ENCODE measurements around the gene CCDC33. TPM values are rescaled to one million over a fixed set of nuclear protein-coding genes. Genes with fewer than 3 reads are reported as not detected.

The CCDC33 gene
- total RNA-seq, 4 donors from 2014 or later = 0.40 TPM; not detected in 3

GRCh38 chr15:74343127-74343796, 107.1 kb downstream of the CCDC33 start:
- no peaks in the 10 kb centered on the region for H3K9me3 ChIP-seq

DNA sequence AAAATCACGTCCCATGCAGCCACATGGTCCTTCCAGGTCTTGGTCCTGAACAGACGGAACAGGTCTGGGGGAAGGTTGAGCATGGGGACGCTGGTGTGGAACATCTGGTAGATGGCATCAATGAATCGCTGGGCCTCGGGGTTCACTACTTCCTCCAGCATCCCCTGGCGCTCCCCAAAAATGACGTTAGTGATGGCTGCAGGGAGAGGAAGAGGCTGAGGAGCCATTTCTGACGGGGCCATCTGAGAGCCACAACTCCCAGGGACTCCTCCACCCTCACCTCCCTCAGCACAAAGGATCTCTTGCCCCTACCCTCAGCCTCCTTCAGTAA, 107.6 kb downstream of the CCDC33 start:
- H3K36me3 ChIP-seq = no peaks in the 10 kb centered on the region
- DNase-seq = no peak
- no peak overlapping the region for H3K4me3 ChIP-seq
- no peaks in the 10 kb centered on the region for H3K4me1 ChIP-seq
- H3K27ac ChIP-seq = no peak overlapping the region
- TF ChIP-seq, protein P1, sequence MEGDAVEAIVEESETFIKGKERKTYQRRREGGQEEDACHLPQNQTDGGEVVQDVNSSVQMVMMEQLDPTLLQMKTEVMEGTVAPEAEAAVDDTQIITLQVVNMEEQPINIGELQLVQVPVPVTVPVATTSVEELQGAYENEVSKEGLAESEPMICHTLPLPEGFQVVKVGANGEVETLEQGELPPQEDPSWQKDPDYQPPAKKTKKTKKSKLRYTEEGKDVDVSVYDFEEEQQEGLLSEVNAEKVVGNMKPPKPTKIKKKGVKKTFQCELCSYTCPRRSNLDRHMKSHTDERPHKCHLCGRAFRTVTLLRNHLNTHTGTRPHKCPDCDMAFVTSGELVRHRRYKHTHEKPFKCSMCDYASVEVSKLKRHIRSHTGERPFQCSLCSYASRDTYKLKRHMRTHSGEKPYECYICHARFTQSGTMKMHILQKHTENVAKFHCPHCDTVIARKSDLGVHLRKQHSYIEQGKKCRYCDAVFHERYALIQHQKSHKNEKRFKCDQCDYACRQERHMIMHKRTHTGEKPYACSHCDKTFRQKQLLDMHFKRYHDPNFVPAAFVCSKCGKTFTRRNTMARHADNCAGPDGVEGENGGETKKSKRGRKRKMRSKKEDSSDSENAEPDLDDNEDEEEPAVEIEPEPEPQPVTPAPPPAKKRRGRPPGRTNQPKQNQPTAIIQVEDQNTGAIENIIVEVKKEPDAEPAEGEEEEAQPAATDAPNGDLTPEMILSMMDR (IDR thresholded peaks at IDR 0.05) = no peak
- no peak for TF ChIP-seq POLR2A (IDR thresholded peaks at IDR 0.05)
- no peaks in the 10 kb centered on the region for H3K9me3 ChIP-seq
- H3K27me3 ChIP-seq = no peaks in the 10 kb centered on the region

More at GRCh38 chr15:74343127-74343796, 107.1 kb downstream of the CCDC33 start:
- no peaks in the 10 kb centered on the region for H3K4me1 ChIP-seq
- no peaks in the 10 kb centered on the region for H3K27me3 ChIP-seq
- no peaks in the 10 kb centered on the region for H3K36me3 ChIP-seq
- TF ChIP-seq POLR2A (IDR thresholded peaks at IDR 0.05) = no peak
- TF ChIP-seq, protein P1 (IDR thresholded peaks at IDR 0.05) = no peak
- H3K4me3 ChIP-seq = no peak overlapping the region
- no peak overlapping the region for H3K27ac ChIP-seq
- peak in 1 of 3 donors; percentile 12 for DNase-seq

DNA sequence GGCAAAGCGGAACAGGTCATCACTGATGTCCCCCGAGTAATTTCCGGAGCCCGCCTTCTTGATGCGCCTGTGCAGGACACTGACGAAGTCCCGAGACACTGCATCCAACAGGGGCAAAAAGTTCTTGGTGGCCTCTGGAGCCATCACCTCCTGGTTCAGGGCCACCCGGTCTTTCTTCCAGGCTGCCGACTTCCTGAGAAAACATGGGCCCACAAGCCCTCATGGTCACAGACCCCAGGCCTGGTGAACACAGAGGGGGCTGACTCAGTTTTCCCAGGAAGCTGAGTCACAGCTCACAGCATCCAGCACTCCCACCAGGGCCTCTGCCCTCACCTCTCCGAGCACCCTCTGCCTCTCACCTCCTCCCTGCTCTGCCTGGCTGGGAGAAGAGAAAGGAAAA, 108.9 kb downstream of the CCDC33 start:
- no peak overlapping the region for H3K4me3 ChIP-seq
- H3K27me3 ChIP-seq = no peaks in the 10 kb centered on the region
- peak in 1 of 3 donors; percentile 21 for DNase-seq
- no peaks in the 10 kb centered on the region for H3K4me1 ChIP-seq
- TF ChIP-seq, protein P1 (IDR thresholded peaks at IDR 0.05) = no peak
- TF ChIP-seq POLR2A (IDR thresholded peaks at IDR 0.05) = no peak
- H3K27ac ChIP-seq = no peak overlapping the region
- no peaks in the 10 kb centered on the region for H3K36me3 ChIP-seq
- H3K9me3 ChIP-seq = no peaks in the 10 kb centered on the region

- no peak overlapping the region for H3K4me3 ChIP-seq
- TF ChIP-seq, protein P1 (IDR thresholded peaks at IDR 0.05) = no peak
- no peak for TF ChIP-seq POLR2A (IDR thresholded peaks at IDR 0.05)
- no peaks in the 10 kb centered on the region for H3K4me1 ChIP-seq
- peak in 1 of 3 donors; percentile 27 for DNase-seq
- H3K36me3 ChIP-seq = no peaks in the 10 kb centered on the region
- H3K27me3 ChIP-seq = no peaks in the 10 kb centered on the region
- H3K9me3 ChIP-seq = no peaks in the 10 kb centered on the region
- no peak overlapping the region for H3K27ac ChIP-seq
Observed at GRCh38 chr15:74347757-74348250, 111.7 kb downstream of the CCDC33 start.

GRCh38 chr15:74349241-74349778, 113.2 kb downstream of the CCDC33 start:
- no peaks in the 10 kb centered on the region for H3K9me3 ChIP-seq
- no peaks in the 10 kb centered on the region for H3K4me1 ChIP-seq
- DNase-seq = no peak
- H3K4me3 ChIP-seq = no peak overlapping the region
- no peaks in the 10 kb centered on the region for H3K36me3 ChIP-seq
- no peak overlapping the region for H3K27ac ChIP-seq
- TF ChIP-seq POLR2A (IDR thresholded peaks at IDR 0.05) = no peak
- TF ChIP-seq, protein P1 (IDR thresholded peaks at IDR 0.05) = no peak
- no peaks in the 10 kb centered on the region for H3K27me3 ChIP-seq
